K562 (cell line): ENCODE data around the gene TKTL2. TPM values are rescaled to one million over a fixed set of nuclear protein-coding genes. Genes with fewer than 3 reads are reported as not detected.
A peak's percentile ranks its signal among the peaks of the same experiment; 100 is the strongest.

Experiments
- ATAC-seq: fragments of 200-7000 bp; cut with Tn5 transposase; 3 replicates; pipeline ENCODE4 v1.9.1; 2020; ENCODE audit warnings: moderate library complexity
- BruUV-seq: library from RNA; stranded (reverse); fragments of 400-500 nt; replicated peaks from 2 replicates; lab custom pipeline; 2021; lab: Mats Ljungman, UMichigan
- CTCF ChIA-PET: fragments of 300-600 bp; formaldehyde crosslinking; extraction: SDS; loops from one replicate; lab custom pipeline; 2021; ENCODE audit warnings: low intra/inter-chr PET ratio; lab: Yijun Ruan, JAX
- POLR2A ChIA-PET: fragments of 300-600, 350-650 bp; sonication (Branson Sonifier 250); formaldehyde crosslinking; extraction: SDS; loops from one replicate; lab custom pipeline; 2021; ENCODE audit warnings: antibody characterized with exemption, inconsistent platforms; lab: Yijun Ruan, JAX
- DNase-seq, 4 experiments: peaks; one replicate each; pipeline versions ENCODE4 v3.0.0 to v3.0.0-alpha.2; 2011 to 2018; ENCODE audit warnings: low spot score in 3 of 4, mixed read lengths in 3 of 4; ENCODE audit errors: extremely low read depth in 1 of 4
- FAIRE-seq: peaks from 2 replicates; lab custom pipeline; 2011; peaks lifted over from hg19 to GRCh38; lab: Jason Lieb, UNC
- H2AFZ ChIP-seq: 2 replicates; pipeline ENCODE4 v1.6.0; 2011; ENCODE audit warnings: low read depth, low read length, control low read depth, inconsistent platforms
- H3K27ac ChIP-seq: fragments of 200-600 bp; 3 replicates; pipeline ENCODE4 v1.8.0; 2011; ENCODE audit warnings: low read depth, mild to moderate bottlenecking, control low read depth, inconsistent platforms, low read length, moderate library complexity, mixed read lengths; ENCODE audit errors: extremely low read depth
- H3K27me3 ChIP-seq, 2 experiments: fragments of 300-600 bp in 1 of 2; 2 replicates in 1 of 2; 3 replicates in 1 of 2; pipeline versions ENCODE4 v1.6.0 to v1.8.0; 2011; ENCODE audit warnings: inconsistent platforms in 2 of 2, low read length in 2 of 2, mild to moderate bottlenecking in 1 of 2, mixed read lengths in 1 of 2, moderate library complexity in 1 of 2; ENCODE audit not compliant: control insufficient read depth in 2 of 2, insufficient read depth in 2 of 2
- H3K36me3 ChIP-seq: fragments of 300-600 bp; 3 replicates; pipeline ENCODE4 v1.8.0; 2011; ENCODE audit warnings: mild to moderate bottlenecking, low read length, inconsistent platforms; ENCODE audit not compliant: control insufficient read depth, insufficient read depth
- H3K4me1 ChIP-seq, 2 experiments: fragments of 200-600 bp in 1 of 2; replicated peaks in 1 of 2; 2 replicates in 1 of 2; 3 replicates in 1 of 2; pipeline versions ENCODE4 v1.5.1 to v1.8.0; 2011; ENCODE audit warnings: inconsistent platforms in 2 of 2, low read length in 2 of 2, mild to moderate bottlenecking in 1 of 2, mixed read lengths in 1 of 2, moderate library complexity in 1 of 2; ENCODE audit not compliant: control insufficient read depth in 2 of 2, insufficient read depth in 2 of 2
- H3K4me2 ChIP-seq: 2 replicates; pipeline ENCODE4 v1.6.1; 2011; ENCODE audit warnings: low read length, control low read depth, inconsistent platforms, mixed read lengths; ENCODE audit not compliant: insufficient read depth
- H3K4me3 ChIP-seq: fragments of 200-600 bp; sonication (generic), shearing (Covaris generic); 2 replicates; pipeline ENCODE4 v1.5.1; 2016; ENCODE audit warnings: control low read depth, inconsistent platforms
- H3K79me2 ChIP-seq: fragments of 200-600 bp; 3 replicates; pipeline ENCODE4 v1.8.0; 2011; ENCODE audit warnings: low read length, inconsistent platforms; ENCODE audit not compliant: control insufficient read depth, insufficient read depth
- H3K9ac ChIP-seq, 2 experiments: 2 replicates each; pipeline versions ENCODE4 v1.6.0 to v1.6.1; 2011; ENCODE audit warnings: low read depth in 2 of 2, low read length in 2 of 2, control low read depth in 1 of 2, inconsistent platforms in 1 of 2, mild to moderate bottlenecking in 1 of 2, mixed read lengths in 1 of 2; ENCODE audit not compliant: insufficient read depth in 1 of 2
- H3K9me1 ChIP-seq: one replicate; pipeline ENCODE4 v1.6.0; 2011; ENCODE audit warnings: inconsistent platforms, mild to moderate bottlenecking, low read length, moderate library complexity; ENCODE audit not compliant: control insufficient read depth, insufficient read depth
- H3K9me3 ChIP-seq: replicated peaks from 2 replicates; pipeline ENCODE4 v1.5.1; 2011; ENCODE audit warnings: low read depth, low read length, inconsistent platforms; ENCODE audit not compliant: control insufficient read depth, insufficient read depth
- H4K20me1 ChIP-seq: replicated peaks from 2 replicates; pipeline ENCODE4 v1.6.1; 2011; ENCODE audit warnings: low read length, inconsistent platforms, mixed read lengths; ENCODE audit not compliant: control insufficient read depth, insufficient read depth
- CBFB ChIP-seq: sonication (generic); formaldehyde crosslinking; IDR thresholded peaks from 2 replicates; pipeline ENCODE4 v1.4.0; 2020; ENCODE audit warnings: mild to moderate bottlenecking, missing genetic modification reagents
- RBM34 ChIP-seq: fragments of 200-400 bp; formaldehyde crosslinking; IDR thresholded peaks from 2 replicates; pipeline ENCODE4 v1.6.1; 2018; ENCODE audit warnings: low read length, borderline replicate concordance; ENCODE audit not compliant: insufficient read depth
- RFX7 ChIP-seq: fragments of 250-450 bp; sonication (Bioruptor Pico); IDR thresholded peaks from 2 replicates; pipeline ENCODE4 v1.5.1; 2021; ENCODE audit warnings: mild to moderate bottlenecking
- RHOXF2B ChIP-seq: fragments of 250-450 bp; sonication (Bioruptor Pico); conservative IDR thresholded peaks from 2 replicates; pipeline ENCODE4 v1.5.1; 2021
- U2AF2 ChIP-seq: fragments of 200-400 bp; formaldehyde crosslinking; optimal IDR thresholded peaks from 2 replicates; pipeline ENCODE3; 2017; ENCODE audit warnings: low read depth, mild to moderate bottlenecking, low read length
- WGBS: fragments of 100-300 bp; shearing (Covaris generic); methylation state at CpG from one replicate; pipeline ENCODE4 v1.1.6; 2016; ENCODE audit warnings: low coverage, mixed read lengths; ENCODE audit not compliant: insufficient coverage; ENCODE audit errors: missing lambda C conversion rate; 5-methylcytosine and 5-hydroxymethylcytosine counted together
- in situ Hi-C: fragments of 300-500 bp; cut with MboI; formaldehyde crosslinking; loops from 4 replicates; pipeline ENCODE4 v1.15.0; 2018; ENCODE audit warnings: inconsistent platforms, mixed read lengths
- intact Hi-C: fragments of 100-400 bp; cut with micrococcal nuclease; formaldehyde crosslinking; loops from 2 replicates; pipeline ENCODE4 v1.14.2; 2022
- polyA plus RNA-seq, 8 experiments: library from polyadenylated mRNA; depleted of rRNA in 4 of 8; stranded (reverse) in 5 of 8; unstranded in 3 of 8; fragments of >200 nt; fragmentation: Nextera tagmentation in 2 of 8; fragmentation: Illumina TruSeq in 1 of 8; extraction: Ambion mirVana in 2 of 8; extraction: Trizol in 1 of 8; gene quantifications; 2 replicates each; pipeline versions ENCODE4 v1.2.1 to v1.2.3, GENCODE V29; 2011 to 2014; ENCODE audit warnings: inconsistent platforms in 1 of 8, missing spikeins in 1 of 8
- total RNA-seq, 7 experiments: library from RNA; depleted of rRNA in 6 of 7; stranded (reverse); fragments of >200 nt in 6 of 7; fragmentation: Illumina TruSeq in 2 of 7; extraction: Trizol in 2 of 7; gene quantifications; 2 replicates each; pipeline versions ENCODE4 v1.2.1 to v1.2.3, GENCODE V29; 2011 to 2021; ENCODE audit warnings: low replicate concordance in 1 of 7
- TF ChIP-seq, protein P1 (sequence below): fragments of 250-450 bp; sonication (Bioruptor Pico); IDR thresholded peaks from 2 replicates; pipeline ENCODE4 v1.4.0; 2020; ENCODE audit warnings: borderline replicate concordance
- TF ChIP-seq, protein P2 (sequence below): IDR thresholded peaks from 2 replicates; pipeline ENCODE4 v1.6.1; 2016; ENCODE audit warnings: missing genetic modification characterization, missing compliant biosample characterization
- TF ChIP-seq, protein P3 (sequence below), 2 experiments: fragments of 450-650 bp; formaldehyde crosslinking in 1 of 2; IDR thresholded peaks; 2 replicates each; pipeline versions ENCODE4 v1.4.0 to v1.6.1; 2014 to 2020; ENCODE audit warnings: mild to moderate bottlenecking in 2 of 2, borderline replicate concordance in 1 of 2, low read depth in 1 of 2

The TKTL2 gene
- total and polyA plus RNA-seq, 9 of the 15 experiments (the other 6 are each of a cell fraction or from before 2014, with no cell fraction given) = 0.03 to 0.31 (median 0.09) TPM; not detected in 1

DNA sequence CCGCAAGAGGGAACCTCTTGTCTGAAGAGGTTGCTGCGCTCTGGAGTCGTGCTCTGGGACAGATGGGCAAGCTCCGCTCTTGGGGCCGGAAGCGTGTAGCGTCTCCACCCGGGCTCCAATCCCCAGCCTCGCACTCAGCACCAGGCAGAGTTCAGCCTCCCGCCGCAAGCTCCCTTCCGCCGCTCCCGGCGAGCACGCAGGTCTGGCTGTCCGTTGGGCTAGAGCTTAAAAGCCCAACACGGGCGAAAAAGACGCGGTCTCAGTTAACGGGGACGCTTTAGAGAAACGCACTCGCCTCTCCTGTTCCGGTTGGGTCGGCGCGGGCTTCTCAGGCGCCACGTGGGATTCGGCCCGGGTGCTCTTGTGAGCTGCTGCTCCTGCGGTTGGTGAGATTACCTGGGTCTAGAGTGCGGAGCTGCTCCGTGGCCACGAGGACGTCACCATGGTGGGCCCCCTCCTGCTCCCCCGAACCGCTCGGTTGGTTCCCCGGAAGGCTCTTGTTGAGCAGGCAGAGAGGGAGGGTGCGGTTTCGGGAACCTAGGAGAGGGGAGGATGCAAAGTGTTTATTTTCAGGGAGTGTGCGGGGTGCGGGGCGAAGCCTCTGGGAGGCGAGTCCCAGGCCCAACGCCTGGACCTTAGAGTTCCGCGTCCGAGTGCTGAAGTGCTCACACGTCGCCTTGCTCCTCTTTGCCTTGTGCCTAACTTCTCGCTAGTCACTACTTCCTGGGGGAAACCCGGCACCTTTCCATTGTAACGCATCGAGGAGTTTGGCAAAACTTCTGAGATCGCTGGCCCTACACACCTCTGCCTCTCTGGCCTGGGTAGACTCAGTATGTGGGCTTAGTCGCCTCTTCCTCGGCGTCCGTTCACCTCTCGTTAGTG lies 21.0 kb upstream of the TKTL2 start, which contains the start of gene TMA16:
Gene TMA16 (plus strand): TSS at position 331 of the 882 bp plus-strand sequence. CDS start 112 bp downstream, at position 443.
- Histone ChIP-seq H3K4me2 (peak within 1 kb of the TSS; percentile 99), H3K36me3 (peaks cover 19% of the 10 kb centered on the region), H3K27ac (peak within 1 kb of the TSS; percentile 99), H3K9me3 (no peaks in the 10 kb centered on the region), H3K27me3 (no peaks in the 10 kb centered on the region), H3K79me2 (peaks cover 57% of the 10 kb centered on the region), H3K9ac (peak within 1 kb of the TSS; percentile 97 to 99), H3K4me3 (peak within 1 kb of the TSS; percentile 97), H3K9me1 (no peaks in the 10 kb centered on the region), H2AFZ (peak within 1 kb of the TSS; percentile 85), H3K4me1 (peaks cover 0 to 16% of the 10 kb centered on the region in 2 experiments; a peak in 2 of 5 replicates), H4K20me1 (no peaks in the 10 kb centered on the region)
- TSS peak; percentile 69 for BruUV-seq
- in situ Hi-C loops = no loop called here
- ATAC-seq = peak; percentile 93
- intact Hi-C loops = loop anchor here (10.0 kb wide), 2 partner anchors 300 to 330 kb away; partner anchors contain the start of gene NAF1
- WGBS = under 1% methylated on average over 52 of the region's 64 CpGs
- ChIA-PET CTCF (no interaction called here), POLR2A (interaction anchor here (0.6 to 2.1 kb wide), 19 partner anchors 9 to 1868 kb away, joined by 3 to 17 read pairs (median 4); no protein-coding TSS in a partner anchor)
- DNase-seq = peak; percentile 78 to 95 (median 84)
- FAIRE-seq = peak; percentile 86
- TF ChIP-seq, protein P1, sequence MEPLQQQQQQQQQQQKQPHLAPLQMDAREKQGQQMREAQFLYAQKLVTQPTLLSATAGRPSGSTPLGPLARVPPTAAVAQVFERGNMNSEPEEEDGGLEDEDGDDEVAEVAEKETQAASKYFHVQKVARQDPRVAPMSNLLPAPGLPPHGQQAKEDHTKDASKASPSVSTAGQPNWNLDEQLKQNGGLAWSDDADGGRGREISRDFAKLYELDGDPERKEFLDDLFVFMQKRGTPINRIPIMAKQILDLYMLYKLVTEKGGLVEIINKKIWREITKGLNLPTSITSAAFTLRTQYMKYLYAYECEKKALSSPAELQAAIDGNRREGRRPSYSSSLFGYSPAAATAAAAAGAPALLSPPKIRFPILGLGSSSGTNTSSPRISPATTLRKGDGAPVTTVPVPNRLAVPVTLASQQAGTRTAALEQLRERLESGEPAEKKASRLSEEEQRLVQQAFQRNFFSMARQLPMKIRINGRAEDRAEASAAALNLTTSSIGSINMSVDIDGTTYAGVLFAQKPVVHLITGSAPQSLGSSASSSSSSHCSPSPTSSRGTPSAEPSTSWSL (CRISPR knock-in tag) = no peak
- TF ChIP-seq, protein P2, sequence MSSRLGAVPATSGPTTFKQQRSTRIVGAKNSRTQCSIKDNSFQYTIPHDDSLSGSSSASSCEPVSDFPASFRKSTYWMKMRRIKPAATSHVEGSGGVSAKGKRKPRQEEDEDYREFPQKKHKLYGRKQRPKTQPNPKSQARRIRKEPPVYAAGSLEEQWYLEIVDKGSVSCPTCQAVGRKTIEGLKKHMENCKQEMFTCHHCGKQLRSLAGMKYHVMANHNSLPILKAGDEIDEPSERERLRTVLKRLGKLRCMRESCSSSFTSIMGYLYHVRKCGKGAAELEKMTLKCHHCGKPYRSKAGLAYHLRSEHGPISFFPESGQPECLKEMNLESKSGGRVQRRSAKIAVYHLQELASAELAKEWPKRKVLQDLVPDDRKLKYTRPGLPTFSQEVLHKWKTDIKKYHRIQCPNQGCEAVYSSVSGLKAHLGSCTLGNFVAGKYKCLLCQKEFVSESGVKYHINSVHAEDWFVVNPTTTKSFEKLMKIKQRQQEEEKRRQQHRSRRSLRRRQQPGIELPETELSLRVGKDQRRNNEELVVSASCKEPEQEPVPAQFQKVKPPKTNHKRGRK = no peak
- no peak for TF ChIP-seq RBM34
- no peak for TF ChIP-seq U2AF2
- TF ChIP-seq RFX7 (CRISPR knock-in tag) = no peak
- TF ChIP-seq, protein P3, sequence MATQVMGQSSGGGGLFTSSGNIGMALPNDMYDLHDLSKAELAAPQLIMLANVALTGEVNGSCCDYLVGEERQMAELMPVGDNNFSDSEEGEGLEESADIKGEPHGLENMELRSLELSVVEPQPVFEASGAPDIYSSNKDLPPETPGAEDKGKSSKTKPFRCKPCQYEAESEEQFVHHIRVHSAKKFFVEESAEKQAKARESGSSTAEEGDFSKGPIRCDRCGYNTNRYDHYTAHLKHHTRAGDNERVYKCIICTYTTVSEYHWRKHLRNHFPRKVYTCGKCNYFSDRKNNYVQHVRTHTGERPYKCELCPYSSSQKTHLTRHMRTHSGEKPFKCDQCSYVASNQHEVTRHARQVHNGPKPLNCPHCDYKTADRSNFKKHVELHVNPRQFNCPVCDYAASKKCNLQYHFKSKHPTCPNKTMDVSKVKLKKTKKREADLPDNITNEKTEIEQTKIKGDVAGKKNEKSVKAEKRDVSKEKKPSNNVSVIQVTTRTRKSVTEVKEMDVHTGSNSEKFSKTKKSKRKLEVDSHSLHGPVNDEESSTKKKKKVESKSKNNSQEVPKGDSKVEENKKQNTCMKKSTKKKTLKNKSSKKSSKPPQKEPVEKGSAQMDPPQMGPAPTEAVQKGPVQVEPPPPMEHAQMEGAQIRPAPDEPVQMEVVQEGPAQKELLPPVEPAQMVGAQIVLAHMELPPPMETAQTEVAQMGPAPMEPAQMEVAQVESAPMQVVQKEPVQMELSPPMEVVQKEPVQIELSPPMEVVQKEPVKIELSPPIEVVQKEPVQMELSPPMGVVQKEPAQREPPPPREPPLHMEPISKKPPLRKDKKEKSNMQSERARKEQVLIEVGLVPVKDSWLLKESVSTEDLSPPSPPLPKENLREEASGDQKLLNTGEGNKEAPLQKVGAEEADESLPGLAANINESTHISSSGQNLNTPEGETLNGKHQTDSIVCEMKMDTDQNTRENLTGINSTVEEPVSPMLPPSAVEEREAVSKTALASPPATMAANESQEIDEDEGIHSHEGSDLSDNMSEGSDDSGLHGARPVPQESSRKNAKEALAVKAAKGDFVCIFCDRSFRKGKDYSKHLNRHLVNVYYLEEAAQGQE (IDR thresholded peaks at IDR 0.05; ENCODE audit: borderline replicate concordance) = no peak
- TF ChIP-seq, protein P3 (CRISPR knock-in tag; IDR thresholded peaks at IDR 0.05; ENCODE audit: low read depth) = no peak
- TF ChIP-seq CBFB (CRISPR knock-in tag) = peak; percentile 84
- TF ChIP-seq RHOXF2B (CRISPR knock-in tag) = no peak
